Activated CD4-positive, alpha-beta memory T cell treated with anti-CD3 and anti-CD28 coated beads for 36 hours (primary cell): ENCODE results near the gene HOXA6. TPM values are rescaled to one million over a fixed set of nuclear protein-coding genes. Genes with fewer than 3 reads are reported as not detected.

Experiments
- CTCF ChIA-PET: fragments of 350-600 bp; sonication (Branson Sonifier 250); formaldehyde crosslinking; loops from one replicate; lab custom pipeline; 2021; ENCODE audit warnings: antibody characterized with exemption, inconsistent platforms; lab: Charles Lee
- POLR2A ChIA-PET: fragments of 350-600 bp; sonication (Branson Sonifier 250); formaldehyde crosslinking; loops from one replicate; lab custom pipeline; 2021; ENCODE audit warnings: antibody characterized with exemption; lab: Charles Lee
- DNase-seq: peaks from one replicate; pipeline ENCODE4 v3.0.0-alpha.2; 2020
- H3K27ac Mint-ChIP-seq: one replicate; pipeline ENCODE4 v1.8.0; 2021; ENCODE audit warnings: mixed read lengths
- H3K27me3 Mint-ChIP-seq: one replicate; pipeline ENCODE4 v1.8.0; 2021; ENCODE audit warnings: mixed read lengths
- H3K36me3 Mint-ChIP-seq: one replicate; pipeline ENCODE4 v1.8.0; 2021; ENCODE audit warnings: mixed read lengths
- H3K4me1 Mint-ChIP-seq: one replicate; pipeline ENCODE4 v1.8.0; 2021; ENCODE audit warnings: low read depth, mixed read lengths
- H3K4me3 Mint-ChIP-seq: one replicate; pipeline ENCODE4 v1.8.0; 2021; ENCODE audit warnings: mild to moderate bottlenecking, mixed read lengths
- H3K9me3 Mint-ChIP-seq: one replicate; pipeline ENCODE4 v1.8.0; 2021; ENCODE audit warnings: mixed read lengths
- intact Hi-C: fragments of 100-400 bp; cut with micrococcal nuclease; formaldehyde crosslinking; loops from one replicate; pipeline ENCODE4 v1.15.1; 2023
- total RNA-seq, 2 experiments: library from RNA; stranded (reverse); gene quantifications; one replicate each; pipeline ENCODE4 v1.2.3, GENCODE V29; 2021

HOXA6 gene
- total RNA-seq, 2 experiments from 2014 or later = not detected

GRCh38 chr7:27163288-27164044 is 15.9 kb upstream of the HOXA6 start:
- no peak overlapping the region for H3K27ac Mint-ChIP-seq
- ChIA-PET CTCF (interaction anchor here (1.2 to 6.5 kb wide), 4 partner anchors 13 to 1271 kb away, joined by 4 to 72 read pairs (median 14); partner anchors contain the start of gene HOXA3), POLR2A (no interaction called here)
- H3K27me3 Mint-ChIP-seq = peaks cover 80% of the 10 kb centered on the region
- H3K9me3 Mint-ChIP-seq = no peaks in the 10 kb centered on the region
- peaks cover 24% of the 10 kb centered on the region for H3K4me1 Mint-ChIP-seq
- H3K4me3 Mint-ChIP-seq = no peak overlapping the region
- no peak for DNase-seq
- no peaks in the 10 kb centered on the region for H3K36me3 Mint-ChIP-seq
- intact Hi-C loops = loop anchor here (2.0 to 5.0 kb wide), 4 partner anchors 13 to 1301 kb away; partner anchors contain the start of gene HOXA1

GRCh38 chr7:27162561-27163287 is 15.2 kb upstream of the HOXA6 start:
- ChIA-PET POLR2A (no interaction called here), CTCF (interaction anchor here (0.9 to 6.5 kb wide), 8 partner anchors 12 to 1270 kb away, joined by 4 to 72 read pairs (median 10); partner anchors contain the start of genes HOXA1 and HOXA3)
- peaks cover 24% of the 10 kb centered on the region for H3K4me1 Mint-ChIP-seq
- peaks cover 80% of the 10 kb centered on the region for H3K27me3 Mint-ChIP-seq
- no peaks in the 10 kb centered on the region for H3K9me3 Mint-ChIP-seq
- H3K36me3 Mint-ChIP-seq = peaks cover under 1% of the 10 kb centered on the region
- no peak for DNase-seq
- intact Hi-C loops = loop anchor here (5.0 kb wide), 3 partner anchors 65 to 1300 kb away; partner anchors contain the start of gene HOXA1
- H3K4me3 Mint-ChIP-seq = no peak overlapping the region
- H3K27ac Mint-ChIP-seq = no peak overlapping the region

- CTCF ChIA-PET = interaction anchor here (0.9 to 6.5 kb wide), 23 partner anchors 8 to 1070 kb away, joined by 3 to 72 read pairs (median 5); partner anchors contain the start of genes EVX1, HOXA1, HOXA11 and HOXA3
These were observed 14.4 kb upstream of the HOXA6 start for GRCh38 chr7:27161721-27162560.

GRCh38 chr7:27161214-27161720 is 13.7 kb upstream of the HOXA6 start:
- Mint-ChIP-seq H3K4me1 (peaks cover 27% of the 10 kb centered on the region), H3K4me3 (peak overlapping the region; percentile 61), H3K9me3 (no peaks in the 10 kb centered on the region), H3K27ac (no peak overlapping the region), H3K36me3 (peaks cover 2% of the 10 kb centered on the region), H3K27me3 (peaks cover 79% of the 10 kb centered on the region)
- intact Hi-C loops = loop anchor here (1.0 to 5.0 kb wide), 7 partner anchors 64 to 1299 kb away; partner anchors contain the start of gene HOXA1
- ChIA-PET CTCF (interaction anchor here (0.6 to 6.5 kb wide), 40 partner anchors 9 to 1269 kb away, joined by 3 to 72 read pairs (median 4); partner anchors contain the start of genes EVX1, HOXA1, HOXA11 and HOXA3), POLR2A (no interaction called here)
- DNase-seq = no peak

More at GRCh38 chr7:27161721-27162560, 14.4 kb upstream of the HOXA6 start:
- H3K27ac Mint-ChIP-seq = no peak overlapping the region
- no peaks in the 10 kb centered on the region for H3K9me3 Mint-ChIP-seq
- intact Hi-C loops = loop anchor here (1.0 to 5.0 kb wide), 7 partner anchors 65 to 1300 kb away; partner anchors contain the start of gene HOXA1
- H3K4me1 Mint-ChIP-seq = peaks cover 26% of the 10 kb centered on the region
- H3K27me3 Mint-ChIP-seq = peaks cover 82% of the 10 kb centered on the region
- POLR2A ChIA-PET = no interaction called here
- DNase-seq = no peak
- peaks cover 2% of the 10 kb centered on the region for H3K36me3 Mint-ChIP-seq
- no peak overlapping the region for H3K4me3 Mint-ChIP-seq

GRCh38 chr7:27160546-27161213 is 13.1 kb upstream of the HOXA6 start:
- CTCF ChIA-PET = interaction anchor here (0.6 to 6.5 kb wide), 39 partner anchors 10 to 1268 kb away, joined by 3 to 72 read pairs (median 4); partner anchors contain the start of genes EVX1, HOXA1, HOXA11 and HOXA3
- Mint-ChIP-seq H3K27me3 (peaks cover 81% of the 10 kb centered on the region), H3K36me3 (peaks cover 2% of the 10 kb centered on the region), H3K27ac (no peak overlapping the region), H3K4me1 (peaks cover 28% of the 10 kb centered on the region), H3K4me3 (peak overlapping the region; percentile 61), H3K9me3 (no peaks in the 10 kb centered on the region)
- POLR2A ChIA-PET = no interaction called here
- DNase-seq = peak; percentile 87
- intact Hi-C loops = loop anchor here (1.0 to 5.0 kb wide), 7 partner anchors 63 to 1298 kb away; partner anchors contain the start of gene HOXA1

- CTCF ChIA-PET = interaction anchor here (1.2 to 6.5 kb wide), 20 partner anchors 8 to 1267 kb away, joined by 3 to 72 read pairs (median 8); partner anchors contain the start of gene HOXA3
- no peak for DNase-seq
- Mint-ChIP-seq H3K4me1 (peaks cover 31% of the 10 kb centered on the region), H3K27me3 (peaks cover 83% of the 10 kb centered on the region), H3K9me3 (no peaks in the 10 kb centered on the region), H3K4me3 (peak overlapping the region; percentile 38), H3K36me3 (peaks cover 2% of the 10 kb centered on the region), H3K27ac (no peak overlapping the region)
- POLR2A ChIA-PET = no interaction called here
- intact Hi-C loops = loop anchor here (2.0 to 5.0 kb wide), 4 partner anchors 63 to 1298 kb away; partner anchors contain the start of gene HOXA1
These were observed 12.6 kb upstream of the HOXA6 start for GRCh38 chr7:27160145-27160545.

- intact Hi-C loops = loop anchor here (2.0 to 10.0 kb wide), 5 partner anchors 62 to 1297 kb away; partner anchors contain the start of genes HOXA1 and SNX10
- H3K4me3 Mint-ChIP-seq = no peak overlapping the region
- DNase-seq = no peak
- peaks cover 4% of the 10 kb centered on the region for H3K36me3 Mint-ChIP-seq
- ChIA-PET CTCF (interaction anchor here (0.7 to 2.2 kb wide), 9 partner anchors 9 to 790 kb away, joined by 3 to 9 read pairs (median 5); no protein-coding TSS in a partner anchor), POLR2A (no interaction called here)
- H3K9me3 Mint-ChIP-seq = no peaks in the 10 kb centered on the region
- no peak overlapping the region for H3K27ac Mint-ChIP-seq
- H3K27me3 Mint-ChIP-seq = peaks cover 86% of the 10 kb centered on the region
- peaks cover 37% of the 10 kb centered on the region for H3K4me1 Mint-ChIP-seq
These were observed 11.9 kb upstream of the HOXA6 start for GRCh38 chr7:27159266-27160144.

- no peak overlapping the region for H3K4me3 Mint-ChIP-seq
- peaks cover 39% of the 10 kb centered on the region for H3K4me1 Mint-ChIP-seq
- intact Hi-C loops = loop anchor here (10.0 kb wide), 1 partner anchor 864 kb away; the partner anchor contains the start of gene SNX10
- DNase-seq = no peak
- H3K36me3 Mint-ChIP-seq = peaks cover 4% of the 10 kb centered on the region
- ChIA-PET POLR2A (no interaction called here), CTCF (interaction anchor here (0.7 to 2.2 kb wide), 11 partner anchors 8 to 789 kb away, joined by 3 to 9 read pairs (median 4); no protein-coding TSS in a partner anchor)
- H3K27ac Mint-ChIP-seq = no peak overlapping the region
- no peaks in the 10 kb centered on the region for H3K9me3 Mint-ChIP-seq
- H3K27me3 Mint-ChIP-seq = peaks cover 85% of the 10 kb centered on the region
These were observed 11.1 kb upstream of the HOXA6 start for GRCh38 chr7:27158436-27159265.
